HepG2 (cell line): ENCODE results near the gene LDLRAD4.

ENCODE experiments used
- GATAD1 ChIP-seq: IDR thresholded peaks from 2 replicates; pipeline ENCODE4 v1.6.1; 2016; ENCODE audit warnings: missing genetic modification reagents, missing compliant biosample characterization
- RAD51 ChIP-seq: fragments of 450-650 bp; IDR thresholded peaks from 2 replicates; pipeline ENCODE4 v1.6.1; 2016; ENCODE audit warnings: borderline replicate concordance

GRCh38 chr18:13543144-13543543, 324.6 kb downstream of the LDLRAD4 start:
- TF ChIP-seq RAD51, result no peak
- no peak for TF ChIP-seq GATAD1
